HG02943 (cell line): ENCODE measurements around the gene TRAPPC11.

Experiments
- ATAC-seq: cut with Tn5 transposase; IDR thresholded peaks from one replicate; pipeline ENCODE4 v1.9.1; 2021; ENCODE audit warnings: mild to moderate bottlenecking, low read depth, moderate library complexity; ENCODE audit not compliant: unreplicated experiment

The TRAPPC11 gene

DNA sequence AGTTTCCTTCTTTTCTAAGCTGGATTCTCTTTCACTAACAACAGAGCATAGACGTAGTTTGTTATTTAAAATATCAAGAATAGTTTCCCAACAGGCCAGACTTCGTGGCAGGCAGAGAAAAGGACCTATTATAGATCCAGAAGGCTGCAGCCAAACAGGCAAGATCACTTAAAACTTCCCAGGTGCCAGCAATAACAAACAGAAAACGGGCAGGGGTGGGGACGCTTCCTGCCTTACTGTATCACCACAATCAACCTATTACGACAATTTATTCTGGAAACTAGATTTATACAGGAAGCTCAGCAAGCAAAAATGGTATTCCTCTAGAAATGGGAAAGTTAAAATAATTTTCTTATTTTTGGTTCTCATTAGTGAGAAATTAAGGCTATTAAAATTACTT, 22.2 kb upstream of the TRAPPC11 start:
- ATAC-seq: no peak

DNA sequence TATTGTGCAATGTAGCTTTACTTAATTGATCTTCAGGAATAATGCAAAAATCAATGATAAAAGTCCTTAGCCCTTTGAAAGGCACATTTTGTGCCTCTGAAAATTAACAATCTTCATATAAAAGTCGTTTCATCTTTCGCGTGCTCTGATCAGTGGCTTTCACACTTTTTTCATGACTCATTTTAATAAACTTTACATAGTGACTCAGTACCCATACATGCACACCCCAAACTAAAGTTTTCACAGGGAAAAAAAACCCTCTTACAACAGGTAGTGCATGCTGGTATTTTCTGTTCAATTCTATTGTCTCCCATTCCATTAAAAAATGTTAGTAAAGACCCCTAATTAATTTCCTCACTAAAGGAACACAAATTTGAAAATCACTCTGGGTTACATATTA, 21.6 kb upstream of the TRAPPC11 start:
- no peak for ATAC-seq

DNA sequence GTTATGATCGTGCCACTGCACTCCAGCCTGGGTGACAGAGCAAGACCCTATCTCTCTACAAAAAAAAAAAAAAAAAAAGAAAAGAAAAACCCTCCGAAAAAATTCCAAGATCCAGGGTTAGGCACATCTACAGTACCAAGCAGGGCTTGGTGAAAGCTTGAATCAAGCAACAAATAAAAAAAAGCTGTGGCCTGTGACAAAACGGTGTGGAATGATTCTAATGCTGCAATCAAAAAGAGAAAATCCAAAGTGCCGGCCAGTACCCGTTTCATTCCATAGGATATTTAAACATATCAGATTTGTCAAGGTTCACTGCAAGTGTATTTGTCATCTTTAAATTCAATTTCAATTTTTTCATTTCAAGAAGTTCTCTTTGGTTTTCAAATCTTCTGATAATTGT, 20.7 kb upstream of the TRAPPC11 start:
- ATAC-seq: no peak

DNA sequence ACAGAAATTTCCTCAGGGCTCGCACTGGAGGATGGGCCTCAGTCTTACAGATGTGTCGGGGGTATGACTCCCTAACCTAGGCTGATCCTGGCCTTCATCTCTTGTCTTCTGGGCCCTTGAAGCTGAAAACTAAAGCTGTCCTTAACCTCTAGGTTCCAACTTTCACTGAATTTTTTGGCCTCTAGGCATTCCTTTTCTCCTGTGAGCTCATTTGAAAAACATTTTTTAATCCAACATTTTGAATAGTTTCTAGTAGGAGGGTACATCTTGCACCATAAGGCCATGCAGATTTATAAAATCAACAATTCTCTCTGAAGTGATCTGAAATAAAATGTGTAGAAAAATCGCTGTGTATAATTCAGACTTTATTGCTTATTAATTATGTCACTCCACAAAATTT, 19.8 kb upstream of the TRAPPC11 start:
- ATAC-seq: no peak

DNA sequence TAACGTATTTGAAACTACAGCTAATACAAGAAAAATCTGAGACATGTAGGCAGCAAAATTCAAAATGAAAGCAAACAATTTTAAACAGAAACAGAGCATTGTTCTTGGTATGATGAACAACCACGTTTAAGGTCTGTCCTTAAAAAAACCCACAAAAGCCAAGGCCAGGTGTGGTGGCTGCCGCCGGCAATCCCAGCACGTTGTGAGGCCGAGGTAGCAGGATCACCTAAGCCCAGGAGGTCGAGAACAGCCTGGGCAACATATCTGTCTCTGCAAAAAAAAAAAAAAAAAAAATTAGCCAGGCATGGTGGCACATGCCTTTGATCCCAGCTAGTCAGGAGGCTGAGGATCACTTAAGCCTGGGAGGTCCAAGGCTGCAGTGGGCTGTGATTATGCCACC, 13.8 kb upstream of the TRAPPC11 start:
- no peak for ATAC-seq

DNA sequence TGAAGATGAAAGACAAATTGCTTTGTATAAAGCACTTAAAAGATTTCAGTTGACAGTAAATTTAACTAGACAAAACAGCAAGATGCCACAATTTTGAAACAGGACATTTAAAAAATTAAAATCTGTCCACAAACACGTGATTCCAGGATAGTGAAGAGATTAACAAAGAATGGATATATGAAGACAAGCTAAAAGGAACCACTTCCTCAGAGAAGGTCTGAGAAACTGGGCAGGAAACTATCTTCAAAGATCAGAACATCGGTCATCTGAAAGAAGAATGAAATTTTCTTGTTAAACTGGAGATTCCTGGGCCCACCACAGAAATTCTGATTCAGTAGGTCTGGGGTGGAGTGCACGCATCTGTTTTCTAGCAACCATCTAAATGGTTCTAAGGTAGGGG, 1.5 kb upstream of the TRAPPC11 start:
- ATAC-seq: no peak

DNA sequence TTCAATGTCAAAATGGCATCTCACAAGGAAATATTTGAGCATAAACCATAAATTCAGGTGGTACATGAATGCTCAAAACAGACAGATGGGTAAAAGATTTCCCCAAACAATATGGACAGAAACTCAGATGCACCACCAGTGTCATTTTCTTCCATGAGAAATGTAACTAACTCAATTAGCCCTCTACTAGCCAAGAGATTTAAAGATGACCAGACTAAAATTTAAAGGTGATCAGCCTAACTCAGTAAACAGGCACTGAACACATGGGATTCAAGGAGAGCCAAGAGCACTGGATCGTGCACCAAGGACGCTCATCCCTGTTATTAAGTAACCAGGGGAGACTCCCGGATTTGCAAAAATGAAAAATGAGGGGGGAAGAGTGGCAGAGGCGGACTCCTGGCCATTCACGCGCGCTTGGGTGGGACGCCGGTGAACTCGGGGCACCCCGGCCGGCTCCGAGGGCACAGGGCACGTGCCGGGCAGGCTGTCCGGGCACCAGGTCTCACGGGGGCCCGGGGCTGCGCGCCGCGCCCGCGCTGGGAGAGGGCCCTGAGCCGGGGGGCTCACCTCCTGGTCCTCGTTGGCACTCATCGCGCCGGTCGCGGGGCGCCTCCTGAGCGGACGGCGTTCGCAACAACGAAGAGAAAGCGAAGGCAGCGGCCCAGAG, 598 bp upstream of the TRAPPC11 start:
- peak; percentile 39 for ATAC-seq

DNA sequence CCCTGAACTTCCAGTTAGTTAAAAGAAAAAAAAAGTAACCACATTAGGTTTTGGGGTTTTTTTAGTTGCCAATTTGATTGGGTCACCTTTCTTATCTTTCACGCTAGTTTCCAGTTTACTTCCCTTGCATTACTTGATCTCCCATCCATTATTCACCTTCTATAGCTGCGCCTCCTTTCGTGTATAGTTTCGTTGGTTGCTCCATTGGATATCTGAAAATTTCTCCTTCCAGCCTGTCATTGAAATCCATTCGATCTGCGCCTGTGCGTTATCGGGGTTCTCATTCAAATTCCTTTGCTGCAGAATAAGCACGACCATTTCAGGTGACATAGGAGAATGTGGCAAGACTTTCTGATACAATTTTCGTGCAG, 764 bp downstream of the TRAPPC11 start:
- no peak for ATAC-seq

DNA sequence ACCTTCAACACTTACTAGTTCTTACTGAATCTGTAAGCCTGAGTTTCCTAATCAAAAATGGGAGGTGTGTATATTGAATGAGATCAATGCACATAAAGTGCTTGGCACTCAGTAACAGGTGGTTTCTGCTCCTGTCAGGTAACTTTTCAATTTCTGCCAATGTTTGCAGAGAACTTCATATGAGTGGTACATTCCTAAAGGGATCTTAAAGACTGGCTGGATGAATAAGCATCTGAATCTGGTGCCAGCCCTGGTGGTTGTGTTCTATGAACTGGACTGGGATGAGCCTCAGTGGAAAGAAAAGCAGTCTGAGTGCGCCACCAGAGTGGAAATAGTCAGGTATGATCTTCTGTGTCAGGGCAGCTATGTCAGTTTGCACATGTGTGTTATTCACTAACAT, 7.0 kb downstream of the TRAPPC11 start:
- ATAC-seq: no peak

DNA sequence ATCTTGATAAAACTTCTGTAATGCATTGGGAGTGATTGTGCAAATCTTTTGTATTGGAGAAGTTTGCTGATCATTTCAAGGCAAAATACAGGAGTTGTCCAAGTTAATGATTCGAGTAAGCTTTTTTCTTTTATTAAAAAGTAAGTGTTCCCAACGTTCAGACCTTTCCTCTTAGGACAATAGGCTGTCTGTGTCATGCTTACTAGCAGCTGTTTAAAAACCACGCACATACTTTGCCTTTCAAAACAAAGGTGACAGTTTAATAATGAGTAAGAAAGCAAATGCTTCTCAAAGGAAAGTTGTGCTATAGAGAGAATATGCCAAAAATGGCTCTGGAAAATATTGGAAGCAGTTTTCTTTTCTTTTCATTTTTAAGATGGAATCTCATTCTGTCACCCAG, 11.2 kb downstream of the TRAPPC11 start:
- ATAC-seq: no peak

DNA sequence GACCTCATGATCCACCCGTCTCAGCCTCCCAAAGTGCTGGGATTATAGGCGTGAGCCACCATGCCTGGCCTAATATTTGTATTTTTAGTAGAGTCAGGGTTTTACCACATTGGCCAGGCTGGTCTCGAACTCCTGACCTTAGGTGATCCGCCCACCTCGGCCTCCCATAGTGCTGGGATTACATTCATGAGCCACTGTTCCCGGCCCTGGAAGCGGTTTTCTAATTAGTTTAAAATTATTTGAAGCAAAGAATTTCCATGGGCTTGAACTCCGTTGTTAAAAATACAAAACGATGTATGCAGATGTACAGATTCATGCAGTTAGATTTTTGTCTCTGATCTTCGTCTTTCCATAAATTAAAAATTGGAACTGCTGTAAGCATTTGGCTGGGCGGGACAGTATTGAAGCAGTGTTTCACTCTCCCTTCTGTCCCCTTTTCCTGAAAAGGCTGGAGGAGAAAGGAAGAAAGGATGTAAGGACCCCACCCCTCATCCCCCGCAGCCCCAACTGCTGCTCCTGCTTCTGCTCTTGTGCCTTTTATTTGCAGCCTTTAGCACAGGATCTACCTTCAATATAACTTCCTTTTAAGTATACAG, 12.0 kb downstream of the TRAPPC11 start:
- no peak for ATAC-seq

DNA sequence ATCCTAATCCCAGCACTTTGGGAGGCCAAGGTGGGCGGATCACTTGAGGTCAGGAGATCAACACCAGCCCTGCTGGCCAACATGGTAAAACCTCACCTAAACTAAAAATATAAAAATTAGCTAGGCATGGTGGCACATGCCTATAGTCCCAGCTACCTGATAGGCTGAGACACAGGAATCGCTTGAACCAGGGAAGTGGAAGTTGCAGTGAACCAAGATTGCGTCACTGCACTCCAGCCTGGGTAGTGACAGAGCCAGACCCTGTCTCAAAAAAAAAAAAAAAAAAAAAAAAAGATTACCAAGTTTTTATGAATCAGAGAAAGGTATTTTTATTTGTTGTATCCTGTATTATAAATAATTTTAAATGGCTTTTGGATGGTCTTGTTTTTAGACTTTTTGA, 15.1 kb downstream of the TRAPPC11 start:
- ATAC-seq: no peak

DNA sequence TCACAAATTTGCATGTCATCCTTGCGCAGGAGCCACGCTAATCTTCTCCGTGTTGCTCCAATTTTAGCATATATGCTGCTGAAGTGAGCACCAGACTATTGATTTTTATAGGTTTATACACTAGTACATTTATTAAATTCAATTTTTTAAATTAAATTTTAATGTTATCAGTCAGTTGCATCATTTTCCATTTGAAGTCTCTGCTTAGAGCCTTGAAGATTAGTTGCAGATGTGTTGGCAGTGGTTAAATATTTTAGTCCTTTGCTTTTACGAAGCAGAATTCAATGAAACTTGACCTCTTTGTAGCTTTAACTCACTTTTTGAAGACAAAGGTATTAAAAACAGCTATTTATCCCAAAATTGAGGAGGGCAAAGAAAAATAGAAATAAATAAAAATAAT, 16.5 kb downstream of the TRAPPC11 start:
- ATAC-seq: no peak

DNA sequence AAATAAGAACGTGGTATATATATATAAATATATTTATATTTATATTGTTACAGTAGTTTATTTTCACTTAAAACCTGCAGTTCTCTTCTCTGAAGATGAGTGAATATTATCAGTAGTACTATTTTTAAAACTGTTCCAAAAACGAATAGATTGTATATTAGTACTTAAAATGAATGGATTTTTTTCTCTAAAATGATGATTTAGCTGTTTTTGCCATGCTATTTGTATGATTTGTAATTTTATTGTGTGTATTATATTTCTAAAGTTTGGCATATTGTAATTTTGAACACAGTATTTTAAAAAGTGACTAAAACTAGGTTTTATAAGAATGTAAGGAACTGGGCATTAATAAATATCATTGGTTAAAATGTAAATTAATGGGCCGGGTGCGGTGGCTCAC, 22.0 kb downstream of the TRAPPC11 start:
- no peak for ATAC-seq

DNA sequence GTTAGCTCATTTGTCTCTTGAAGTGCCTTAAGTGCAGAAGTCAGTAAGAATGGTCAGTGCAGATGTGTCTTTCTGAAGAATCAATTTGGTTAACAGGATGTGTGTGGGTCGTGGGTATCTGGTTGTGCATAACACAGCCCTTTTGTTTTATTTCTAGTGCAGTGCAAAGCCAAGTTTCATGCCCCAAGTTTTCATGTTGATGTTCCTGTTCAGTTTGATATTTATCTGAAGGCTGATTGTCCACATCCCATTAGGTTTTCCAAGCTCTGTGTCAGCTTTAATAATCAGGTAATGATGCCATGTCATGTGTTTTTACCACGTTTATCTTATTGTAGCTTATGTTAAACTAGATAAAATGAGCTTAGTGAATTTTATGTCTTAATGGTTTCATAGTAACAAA, 27.4 kb downstream of the TRAPPC11 start:
- no peak for ATAC-seq

DNA sequence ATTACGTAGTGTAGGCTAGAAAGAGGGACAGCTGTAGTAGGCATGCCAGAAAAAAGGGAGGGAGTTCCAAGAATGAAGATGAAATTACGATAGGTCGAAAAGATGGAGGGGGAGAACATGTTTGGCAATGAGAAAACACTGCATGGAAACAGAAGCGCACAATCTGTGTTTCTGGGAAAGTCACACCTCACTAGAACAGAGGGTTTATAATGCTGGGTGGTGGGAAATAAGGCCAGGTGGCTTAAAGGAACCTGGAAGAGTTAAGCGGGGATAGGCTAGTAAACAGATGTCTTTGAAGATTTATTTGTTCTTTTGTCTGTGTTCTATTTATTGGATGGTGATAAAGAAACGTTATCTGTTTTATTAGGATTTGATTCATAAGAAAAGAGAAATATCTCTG, 29.1 kb downstream of the TRAPPC11 start:
- ATAC-seq: no peak

DNA sequence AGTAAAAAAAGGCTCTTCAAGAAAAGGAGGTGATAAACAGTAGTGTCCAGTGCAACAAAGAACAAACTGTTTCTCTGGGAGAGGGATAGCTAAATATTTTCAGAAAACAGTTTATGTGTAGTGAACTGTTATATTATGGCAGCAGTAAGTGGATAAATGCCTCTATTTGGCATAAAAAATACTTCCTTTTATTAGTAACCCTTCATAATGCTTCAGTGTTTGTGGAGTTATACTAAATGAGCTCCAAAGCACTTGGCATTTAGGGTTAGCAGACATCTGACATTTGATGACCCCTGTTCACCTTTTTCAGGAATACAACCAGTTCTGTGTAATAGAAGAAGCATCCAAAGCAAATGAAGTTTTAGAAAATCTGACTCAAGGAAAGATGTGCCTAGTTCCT, 31.9 kb downstream of the TRAPPC11 start:
- ATAC-seq: no peak

DNA sequence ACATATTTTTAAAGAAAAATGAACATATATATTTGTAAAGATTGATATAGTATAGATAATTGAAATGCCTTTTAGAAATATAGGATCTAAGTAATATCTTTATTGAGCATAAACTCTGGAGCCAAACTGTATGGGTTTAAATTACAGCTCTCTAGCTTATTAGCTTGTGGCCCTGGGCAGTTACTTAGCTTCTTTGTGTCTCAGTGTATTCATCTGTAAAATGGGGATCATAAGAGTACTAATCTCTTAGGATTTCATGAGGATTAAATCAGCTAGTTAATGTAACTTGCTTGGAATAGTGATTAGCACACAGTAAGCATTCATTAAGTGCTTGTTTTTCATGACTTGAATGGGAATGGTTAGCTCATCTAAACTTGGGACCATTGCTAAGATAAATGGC, 32.8 kb downstream of the TRAPPC11 start:
- ATAC-seq: no peak

DNA sequence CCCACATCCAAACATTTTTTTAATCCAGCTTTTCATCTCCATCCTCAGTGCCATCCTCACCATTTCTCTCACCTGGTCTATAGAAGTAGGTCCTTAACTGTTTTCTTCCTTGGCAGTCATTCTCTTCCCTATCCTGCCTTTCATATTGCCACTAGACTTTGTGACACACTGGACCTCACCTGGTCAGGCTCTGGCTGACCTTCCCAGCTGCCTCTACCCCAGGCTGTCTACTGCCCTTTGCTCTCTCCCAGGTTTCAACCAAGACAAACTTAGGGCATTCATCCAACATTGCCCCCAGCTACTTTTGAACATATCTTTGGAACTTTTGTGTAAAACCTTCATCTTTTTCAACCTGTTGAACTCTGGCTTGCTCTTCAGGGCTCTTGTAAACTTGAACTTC, 39.8 kb downstream of the TRAPPC11 start:
- ATAC-seq: no peak

DNA sequence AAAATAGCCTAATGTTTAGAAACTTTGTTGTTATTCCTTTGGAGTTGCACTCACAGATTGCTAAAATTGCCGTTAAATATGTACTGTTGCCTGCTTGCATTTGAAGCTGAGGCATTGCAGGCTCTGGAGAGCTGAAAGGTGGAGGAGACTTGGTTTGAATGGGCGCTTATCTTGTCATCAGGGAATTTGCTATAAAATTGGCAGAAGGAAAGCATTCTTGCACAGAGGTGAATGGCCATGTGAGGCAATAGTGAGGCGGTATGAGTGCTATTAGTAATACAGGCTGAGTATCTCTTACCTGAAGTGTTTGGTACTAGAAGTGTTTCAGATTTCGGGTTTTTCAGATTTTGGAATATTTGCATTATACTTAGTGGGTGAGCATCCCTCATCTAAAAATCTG, 41.3 kb downstream of the TRAPPC11 start:
- no peak for ATAC-seq

DNA sequence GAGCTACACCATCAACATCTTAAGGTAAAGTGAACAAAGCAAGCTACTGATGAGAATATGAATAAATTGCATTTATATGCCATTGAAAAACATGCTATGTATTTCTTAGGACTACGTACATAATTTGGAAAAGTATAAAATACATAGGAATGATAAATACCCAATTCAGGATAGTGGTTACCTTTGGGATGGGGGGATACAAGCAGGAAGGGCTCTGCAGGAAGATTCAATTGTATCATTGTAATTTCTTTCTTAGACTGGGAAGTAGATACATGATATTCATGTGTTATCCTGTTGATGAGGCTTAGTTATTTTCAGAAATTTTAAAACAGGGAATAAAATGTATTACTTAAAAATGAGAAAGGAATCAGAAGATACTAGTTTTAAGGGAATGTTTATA, 43.4 kb downstream of the TRAPPC11 start:
- ATAC-seq: no peak

DNA sequence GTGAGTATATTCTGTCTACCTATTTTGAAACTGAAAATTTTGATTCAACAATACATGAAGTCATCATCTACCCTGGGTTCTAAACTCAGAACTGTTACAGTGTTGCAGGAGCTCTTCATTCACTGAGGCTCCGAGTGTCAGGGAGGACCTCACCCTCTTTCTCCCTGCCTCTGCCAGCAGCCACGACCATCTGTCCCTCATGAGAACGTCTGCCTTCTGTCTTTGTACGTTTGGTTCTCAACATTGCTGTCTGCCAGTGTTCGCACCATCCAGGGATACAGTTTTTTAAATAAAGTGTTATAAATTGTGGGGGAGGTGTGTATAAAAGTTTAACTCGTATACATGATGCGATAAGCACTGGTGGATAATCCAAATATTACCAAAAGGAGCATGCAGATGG, 55.5 kb downstream of the TRAPPC11 start:
- no peak for ATAC-seq

DNA sequence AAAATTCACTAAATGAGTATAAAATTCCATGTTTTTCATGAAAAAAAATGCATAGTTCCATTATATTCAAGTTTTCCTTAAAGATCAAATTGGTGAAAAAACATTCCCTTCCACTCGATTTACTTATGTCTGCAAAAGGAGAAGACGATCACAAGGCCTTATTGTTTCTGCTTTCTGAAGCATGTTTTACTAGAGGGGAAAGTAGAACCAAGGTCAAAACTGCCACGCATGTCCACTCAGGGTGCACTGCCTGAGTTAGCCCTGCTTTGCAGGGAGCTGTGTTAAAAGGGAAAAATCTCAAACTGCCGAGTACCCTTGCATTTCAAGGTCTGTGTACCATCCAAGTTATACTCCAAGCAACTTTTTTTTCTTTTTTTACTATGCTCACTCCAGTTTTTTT, 57.2 kb downstream of the TRAPPC11 start:
- ATAC-seq: no peak
